Hair follicular keratinocyte (primary cell): ENCODE data around the gene HOXA3. TPM values are rescaled to one million over a fixed set of nuclear protein-coding genes. Genes with fewer than 3 reads are reported as not detected.

Experiments used
- total RNA-seq: library from RNA; depleted of rRNA; stranded (reverse); fragments of >200 nt; gene quantifications from 2 replicates; pipeline ENCODE4 v1.2.3, GENCODE V29; 2015

The HOXA3 gene
- total RNA-seq = 2.1 and 4.0 TPM in 2 replicates

DNA sequence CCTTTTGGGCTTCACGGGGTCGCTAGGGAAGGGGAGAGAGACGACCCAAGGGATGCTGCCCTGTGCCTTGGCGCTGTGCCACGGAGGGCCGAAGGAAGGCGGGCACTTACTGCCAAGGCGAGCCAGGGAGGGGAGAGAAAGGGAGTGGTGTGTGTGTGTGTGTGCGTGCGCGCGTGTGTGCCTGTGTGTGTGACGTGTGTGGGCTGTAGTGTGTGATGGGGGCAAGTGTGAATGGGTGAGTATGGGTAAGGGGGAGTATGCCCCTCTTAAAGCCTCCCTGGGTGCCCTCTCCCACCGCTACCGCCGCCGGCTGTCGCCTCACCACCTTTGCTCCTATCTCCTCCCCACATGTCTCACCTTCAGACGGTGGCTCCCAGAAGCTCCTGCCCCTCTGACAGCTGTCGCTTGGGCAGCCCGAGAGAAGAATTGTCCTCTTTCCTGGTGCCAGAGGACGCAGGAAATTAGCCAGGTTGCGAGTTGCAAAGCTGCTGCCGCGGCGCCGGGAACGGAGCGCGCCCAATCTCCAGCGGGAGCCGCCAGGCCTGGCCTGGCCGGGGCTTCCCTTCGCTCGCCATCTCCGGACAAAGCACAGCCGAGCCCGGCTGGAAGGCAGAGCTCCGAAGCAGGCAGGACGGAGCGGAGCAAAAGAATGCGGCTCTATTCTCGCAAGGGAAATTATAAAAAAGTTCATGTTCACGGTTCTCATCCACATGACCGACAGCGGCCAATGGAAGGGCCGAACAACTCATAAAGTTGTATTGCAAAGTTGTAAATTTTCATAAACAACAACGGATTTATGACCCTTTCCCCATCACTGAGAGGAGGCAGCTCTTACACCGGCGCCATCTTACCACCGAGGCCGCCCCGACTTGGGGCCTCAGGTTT lies at the start of gene HOXA3:
Gene HOXA3, minus strand, starts transcription at position 653 of the 885 bp plus-strand sequence. CDS start 41,943 bp downstream, outside the sequence.

GRCh38 chr7:27199849-27200760 lies 47.7 kb upstream of the HOXA3 start, which contains the start of gene HOXA13:
TSS of gene HOXA13 (minus strand) at chr7:27200091. CDS start at chr7:27200077, 14 bp downstream.

DNA sequence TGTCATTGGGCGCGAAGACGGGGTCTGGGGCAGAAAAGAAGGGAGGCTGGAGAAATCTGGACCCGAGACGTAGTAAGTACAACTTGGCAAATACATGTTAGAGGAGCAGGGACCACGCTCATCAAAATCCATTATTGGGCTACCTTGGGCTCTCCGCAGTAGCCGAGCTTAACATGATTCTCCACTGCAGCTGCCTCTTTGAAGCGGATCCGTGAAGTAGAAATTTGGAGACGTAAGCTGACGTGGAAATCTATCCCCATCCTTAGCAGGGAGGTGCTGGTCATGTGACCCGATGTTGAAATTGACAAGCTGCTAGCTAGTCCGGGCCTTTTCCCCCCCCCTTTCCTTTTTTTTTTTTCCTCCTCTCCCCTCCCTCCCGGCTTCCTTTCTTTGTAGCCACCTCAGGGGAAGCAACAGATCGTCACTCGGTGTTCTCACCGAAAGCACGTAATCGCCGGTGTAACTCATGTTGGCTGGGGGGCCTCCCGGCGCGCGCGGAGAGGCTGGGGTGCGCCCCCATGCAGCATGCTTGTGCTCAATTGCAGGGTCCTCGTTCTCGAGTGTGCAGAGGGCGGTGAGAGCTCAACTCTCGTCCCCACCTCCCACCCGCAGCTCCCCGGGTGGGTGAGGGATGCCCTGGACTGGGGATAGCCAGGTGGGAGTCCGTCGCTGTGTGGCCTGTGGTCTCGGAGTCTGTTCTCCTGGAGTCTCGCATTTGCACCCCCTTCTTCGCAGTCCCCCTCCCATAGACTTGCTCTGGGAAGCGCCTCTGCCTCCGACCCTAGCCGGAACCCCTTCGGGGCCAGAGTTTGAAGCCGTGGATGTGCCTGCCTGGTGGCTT lies 32.9 kb upstream of the HOXA3 start, which contains the start of gene HOXA11:
Gene HOXA11, minus strand, starts transcription at position 220 of the 841 bp plus-strand sequence. Its CDS starts 88 bp downstream, at position 132.

DNA sequence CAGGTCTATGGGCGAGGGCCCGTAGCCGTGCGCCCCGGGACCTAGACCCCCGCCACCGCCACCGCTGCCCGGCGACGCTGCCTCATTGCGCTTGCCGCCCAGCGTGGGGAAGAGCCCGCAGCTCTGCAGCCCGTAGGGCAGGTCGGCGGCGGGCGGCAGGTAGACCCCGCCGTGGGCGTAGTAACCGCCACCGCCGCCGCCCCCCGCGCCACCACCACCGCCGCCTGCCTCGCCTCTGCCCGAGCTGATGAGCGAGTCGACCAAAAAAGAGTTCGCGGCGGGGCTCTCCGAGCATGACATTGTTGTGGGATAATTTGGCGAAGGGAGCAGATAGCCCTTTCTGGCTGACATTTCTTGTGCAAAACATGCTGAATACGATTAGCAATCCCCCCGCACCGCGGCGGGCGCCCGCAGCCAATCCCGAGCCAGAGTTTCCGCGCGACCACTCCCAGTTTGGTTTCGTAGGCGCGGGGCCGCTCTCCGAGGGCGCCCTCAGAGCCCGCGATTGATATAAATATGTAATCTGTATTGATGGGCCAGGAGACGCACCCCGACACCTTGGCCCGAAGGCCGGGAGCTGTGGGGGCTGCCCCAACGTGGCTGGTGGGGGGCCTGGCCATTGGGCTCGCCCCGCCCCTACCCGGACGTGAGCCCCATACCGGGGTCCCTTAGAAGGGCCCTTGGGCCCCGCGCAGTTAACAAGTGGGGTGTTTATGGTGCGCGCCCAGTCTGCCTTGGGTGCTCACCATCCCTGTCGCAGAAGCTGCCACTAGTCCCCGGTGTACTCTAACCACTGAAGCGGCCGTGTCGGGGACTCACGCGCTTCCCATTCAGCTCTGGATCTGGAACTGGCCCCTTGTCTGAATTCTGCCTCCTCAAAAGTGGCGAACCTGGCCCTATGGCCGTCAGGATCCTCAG lies 21.8 kb upstream of the HOXA3 start, which contains the start of gene HOXA10:
Gene HOXA10, minus strand, starts transcription at position 365 of the 918 bp plus-strand sequence. Its CDS starts 14 bp downstream, at position 351.

DNA sequence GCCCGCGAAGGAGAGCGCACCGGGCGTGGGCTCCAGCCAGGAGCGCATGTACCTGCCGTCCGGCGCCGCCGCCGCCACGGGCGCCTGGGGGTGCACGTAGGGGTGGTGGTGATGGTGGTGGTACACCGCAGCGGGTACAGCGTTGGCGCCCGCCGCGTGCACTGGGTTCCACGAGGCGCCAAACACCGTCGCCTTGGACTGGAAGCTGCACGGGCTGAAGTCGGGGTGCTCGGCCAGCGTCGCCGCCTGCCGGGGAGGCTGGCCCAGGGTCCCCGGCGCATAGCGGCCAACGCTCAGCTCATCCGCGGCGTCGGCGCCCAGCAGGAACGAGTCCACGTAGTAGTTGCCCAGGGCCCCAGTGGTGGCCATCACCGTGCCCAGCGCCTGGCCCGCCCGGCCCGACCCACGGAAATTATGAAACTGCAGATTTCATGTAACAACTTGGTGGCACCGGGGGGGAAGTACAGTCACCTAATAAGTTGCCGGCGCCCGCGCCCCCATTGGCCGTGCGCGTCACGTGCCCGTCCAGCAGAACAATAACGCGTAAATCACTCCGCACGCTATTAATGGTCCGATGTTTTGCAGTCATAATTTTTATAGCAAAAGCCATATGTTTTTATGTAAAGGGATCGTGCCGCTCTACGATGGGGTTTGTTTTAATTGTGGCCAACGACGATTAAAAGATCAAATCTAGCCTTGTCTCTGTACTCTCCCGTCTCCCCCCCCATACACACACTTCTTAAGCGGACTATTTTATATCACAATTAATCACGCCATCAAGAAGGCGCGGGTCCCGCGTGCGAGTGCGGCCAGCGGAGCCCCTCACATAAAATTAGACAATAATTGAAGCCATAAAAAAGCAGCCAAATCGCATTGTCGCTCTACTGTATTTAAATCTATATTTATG lies 13.0 kb upstream of the HOXA3 start, which contains the start of gene HOXA9:
Gene HOXA9, minus strand, starts transcription at position 449 of the 907 bp plus-strand sequence. Its CDS starts 80 bp downstream, at position 369.

GRCh38 chr7:27156508-27156898 lies 4.1 kb upstream of the HOXA3 start, which contains the start of gene HOXA7:
TSS of gene HOXA7 (minus strand) at chr7:27156675. CDS start at chr7:27156545, 130 bp downstream.

DNA sequence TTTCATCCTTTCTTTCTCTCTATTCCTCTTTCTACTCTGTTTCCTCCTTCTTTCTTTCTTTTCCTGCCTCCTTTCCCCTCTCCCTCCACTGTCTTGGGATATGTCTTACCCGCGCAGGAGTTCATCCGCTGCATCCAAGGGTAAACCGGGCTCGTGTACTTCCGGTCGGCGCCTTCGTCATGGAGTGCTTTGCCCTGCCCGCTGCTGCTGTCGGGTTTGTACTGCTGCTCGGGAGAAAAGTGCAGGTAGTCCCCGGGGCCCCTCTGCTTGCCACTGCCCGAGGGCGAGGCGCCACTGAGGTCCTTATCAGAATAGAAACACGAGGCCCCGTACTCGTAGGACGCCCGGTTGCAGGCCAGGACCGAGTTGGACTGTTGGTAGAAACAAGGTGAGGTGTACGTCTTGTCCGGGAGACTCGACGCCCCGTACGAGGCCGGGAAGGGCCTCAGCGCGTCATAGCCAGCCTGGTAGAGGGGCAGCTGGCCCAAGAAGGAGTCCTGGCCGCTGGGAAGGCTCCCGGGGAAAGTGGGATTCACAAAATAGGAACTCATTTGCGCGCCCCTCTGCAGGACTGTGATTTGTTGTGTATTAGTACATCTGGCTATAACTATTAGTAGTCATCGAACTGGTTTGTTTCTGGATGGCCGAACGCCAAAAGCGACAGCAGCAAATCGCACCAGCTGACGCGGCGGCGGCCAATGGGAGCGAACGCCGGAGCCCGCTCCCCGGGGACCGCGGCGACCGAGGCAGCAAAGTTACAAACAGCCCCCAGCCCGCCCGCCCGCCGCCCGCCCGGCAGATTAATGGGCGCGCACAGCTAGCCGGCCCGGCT lies 5.0 kb downstream of the HOXA3 start, which contains the start of gene HOXA6:
Gene HOXA6, minus strand, starts transcription at position 576 of the 832 bp plus-strand sequence. Its CDS starts 25 bp downstream, at position 551.

DNA sequence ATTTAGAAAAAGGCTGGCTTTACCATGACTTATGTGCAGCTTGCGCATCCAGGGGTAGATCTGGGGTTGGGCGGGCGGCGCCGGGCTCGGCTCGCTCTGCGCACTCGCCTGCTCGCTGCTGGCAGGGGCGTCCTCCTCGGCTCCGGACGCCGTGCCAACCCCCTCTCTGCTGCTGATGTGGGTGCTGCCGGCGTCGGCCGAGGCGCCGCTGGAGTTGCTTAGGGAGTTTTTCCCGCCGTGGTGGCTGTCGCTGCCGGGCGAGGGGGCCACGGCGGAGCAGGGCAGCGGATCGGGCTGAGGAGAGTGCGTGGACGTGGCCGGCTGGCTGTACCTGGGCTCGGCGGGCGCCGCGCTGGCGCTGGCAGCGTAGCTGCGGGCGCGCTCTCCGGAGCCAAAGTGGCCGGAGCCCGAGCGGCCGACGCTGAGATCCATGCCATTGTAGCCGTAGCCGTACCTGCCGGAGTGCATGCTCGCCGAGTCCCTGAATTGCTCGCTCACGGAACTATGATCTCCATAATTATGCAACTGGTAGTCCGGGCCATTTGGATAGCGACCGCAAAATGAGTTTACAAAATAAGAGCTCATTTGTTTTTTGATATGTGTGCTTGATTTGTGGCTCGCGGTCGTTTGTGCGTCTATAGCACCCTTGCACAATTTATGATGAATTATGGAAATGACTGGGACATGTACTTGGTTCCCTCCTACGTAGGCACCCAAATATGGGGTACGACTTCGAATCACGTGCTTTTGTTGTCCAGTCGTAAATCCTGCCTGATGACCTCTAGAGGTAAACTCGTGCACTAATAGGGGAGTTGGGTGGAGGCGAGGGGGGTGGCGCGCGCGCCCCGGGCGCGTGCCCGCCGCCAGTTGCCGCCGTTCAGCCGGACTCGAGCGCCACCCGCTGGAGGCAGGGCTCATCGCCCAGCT lies 9.1 kb downstream of the HOXA3 start, which contains the start of gene HOXA5:
Gene HOXA5, minus strand, starts transcription at position 659 of the 927 bp plus-strand sequence. Its CDS starts 74 bp downstream, at position 585.

GRCh38 chr7:27130540-27131389 lies 21.6 kb downstream of the HOXA3 start, which contains the start of gene HOXA4:
TSS of gene HOXA4 (minus strand) at chr7:27130757. CDS start at chr7:27130733, 24 bp downstream.

DNA sequence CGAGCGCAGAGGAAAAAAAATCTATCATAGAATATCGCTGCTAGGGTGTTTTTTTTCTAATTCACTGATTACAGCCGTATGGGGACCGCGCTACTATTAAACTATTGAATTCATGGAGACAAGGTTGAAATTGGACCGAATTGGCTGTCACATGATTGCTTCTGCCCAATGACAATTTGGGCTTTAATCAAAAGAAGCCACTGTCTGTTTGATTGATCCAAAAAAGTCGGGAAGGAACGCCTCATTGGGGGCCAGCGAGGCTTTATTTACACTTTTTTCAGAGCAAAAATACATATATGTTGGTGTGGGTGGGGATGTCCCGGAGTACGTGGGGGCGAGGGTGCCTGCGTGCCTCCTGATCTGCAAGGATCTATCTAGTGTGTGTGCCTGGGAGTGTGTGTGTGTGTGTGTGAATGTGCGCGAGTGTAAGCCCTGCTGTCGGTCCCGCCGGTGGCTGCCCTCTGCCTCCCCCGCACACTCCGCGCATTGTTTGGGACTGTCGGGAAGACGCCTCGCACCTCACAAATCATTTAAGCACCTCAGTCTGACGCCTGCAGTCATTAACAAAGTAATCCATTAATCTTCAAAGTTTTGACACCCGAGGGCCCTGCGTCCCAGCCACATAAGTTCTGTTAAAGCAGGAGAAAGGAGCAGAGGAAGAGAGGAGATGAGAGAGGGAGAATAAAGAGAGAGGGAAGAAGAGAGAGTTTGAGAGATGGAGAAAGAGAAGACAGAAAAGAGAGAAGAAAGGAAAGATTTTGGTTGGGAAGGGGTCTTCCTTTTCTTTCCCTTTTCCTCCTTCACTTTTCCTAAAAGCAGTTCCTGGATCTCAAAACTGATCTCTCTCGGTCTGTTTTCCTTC lies 49.6 kb downstream of the HOXA3 start, which contains the start of gene HOXA2:
Gene HOXA2, minus strand, starts transcription at position 103 of the 862 bp plus-strand sequence. CDS start 183 bp downstream, outside the sequence.

GRCh38 chr7:27095897-27096767 lies 56.3 kb downstream of the HOXA3 start, which contains the start of gene HOXA1:
TSS of gene HOXA1 (minus strand) at chr7:27096000. CDS start at chr7:27095912, 88 bp downstream.

